Neural progenitor cell (in vitro differentiated cells): Measurements from ENCODE around the gene ADM2. TPM values are rescaled to one million over a fixed set of nuclear protein-coding genes. Genes with fewer than 3 reads are reported as not detected.

Experiments used
- DNase-seq: peaks from one replicate; pipeline ENCODE4 v3.0.0-alpha.2; 2016; ENCODE audit warnings: low spot score
- H2AFZ ChIP-seq: fragments of 200-600 bp; sonication (generic); replicated peaks from 2 replicates; pipeline ENCODE4 v1.6.1; 2016; ENCODE audit warnings: antibody characterized with exemption
- H3F3A ChIP-seq: fragments of 200-600 bp; sonication (generic); 2 replicates; pipeline ENCODE4 v1.6.1; 2016; ENCODE audit warnings: antibody characterized with exemption, low read depth
- H3K27ac ChIP-seq: fragments of 200-600 bp; sonication (generic); 2 replicates; pipeline ENCODE4 v1.5.1; 2016; ENCODE audit warnings: mild to moderate bottlenecking
- H3K27me3 ChIP-seq: fragments of 200-600 bp; sonication (generic); 2 replicates; pipeline ENCODE4 v1.6.1; 2016; ENCODE audit warnings: mild to moderate bottlenecking, moderate library complexity
- H3K36me3 ChIP-seq: fragments of 200-600 bp; sonication (generic); 2 replicates; pipeline ENCODE4 v1.5.1; 2016
- H3K4me1 ChIP-seq: fragments of 200-600 bp; sonication (generic); 2 replicates; pipeline ENCODE4 v1.6.1; 2016; ENCODE audit warnings: mixed run types
- H3K4me2 ChIP-seq: fragments of 200-600 bp; sonication (generic); 2 replicates; pipeline ENCODE4 v1.6.1; 2016
- H3K4me3 ChIP-seq: fragments of 200-600 bp; sonication (generic); 2 replicates; pipeline ENCODE4 v1.5.1; 2016
- H3K79me2 ChIP-seq: fragments of 200-600 bp; sonication (generic); 2 replicates; pipeline ENCODE4 v1.6.1; 2016; ENCODE audit warnings: low read depth
- H3K9ac ChIP-seq: fragments of 200-600 bp; sonication (generic); 2 replicates; pipeline ENCODE4 v1.6.1; 2016
- H3K9me3 ChIP-seq: fragments of 200-600 bp; sonication (generic); 2 replicates; pipeline ENCODE4 v1.5.1; 2016; ENCODE audit warnings: low read depth
- H4K20me1 ChIP-seq: fragments of 200-600 bp; sonication (generic); 2 replicates; pipeline ENCODE4 v1.6.1; 2016; ENCODE audit warnings: low read depth
- H3K27ac Mint-ChIP-seq: 3 replicates; pipeline ENCODE4 v1.8.0; 2021; ENCODE audit warnings: mixed read lengths
- H3K27me3 Mint-ChIP-seq: 2 replicates; pipeline ENCODE4 v1.8.0; 2022; ENCODE audit warnings: low read depth, mild to moderate bottlenecking, inconsistent platforms, moderate library complexity, mixed read lengths; ENCODE audit not compliant: insufficient read depth
- H3K36me3 Mint-ChIP-seq: 3 replicates; pipeline ENCODE4 v1.8.0; 2021; ENCODE audit warnings: mixed read lengths
- H3K4me1 Mint-ChIP-seq: 3 replicates; pipeline ENCODE4 v1.8.0; 2021; ENCODE audit warnings: mixed read lengths
- H3K4me3 Mint-ChIP-seq: 3 replicates; pipeline ENCODE4 v1.8.0; 2021; ENCODE audit warnings: mild to moderate bottlenecking, moderate library complexity, mixed read lengths
- H3K9me3 Mint-ChIP-seq: 3 replicates; pipeline ENCODE4 v1.8.0; 2020; ENCODE audit warnings: mixed read lengths
- CTCF ChIP-seq: fragments of 200-600 bp; sonication (generic); IDR thresholded peaks from 2 replicates; pipeline ENCODE4 v1.5.1; 2017; ENCODE audit warnings: antibody characterized with exemption, mild to moderate bottlenecking
- EZH2 ChIP-seq: fragments of 200-600 bp; sonication (generic); IDR thresholded peaks from 2 replicates; pipeline ENCODE4 v1.6.1; 2017; ENCODE audit warnings: antibody characterized with exemption, mild to moderate bottlenecking, moderate library complexity
- EZH2phosphoT487 ChIP-seq: fragments of 200-600 bp; sonication (generic); IDR thresholded peaks from 2 replicates; pipeline ENCODE4 v1.6.1; 2017; ENCODE audit warnings: antibody characterized with exemption
- total RNA-seq: library from RNA; depleted of rRNA; stranded (reverse); fragments of >200 nt; gene quantifications from 2 replicates; pipeline ENCODE4 v1.2.3, GENCODE V29; 2015; ENCODE audit warnings: low replicate concordance

The ADM2 gene
- total RNA-seq, 1 donor from 2014 or later: 0.13 TPM

GRCh38 chr22:50467773-50468440 is 13.4 kb upstream of the ADM2 start:
- peaks cover 3% of the 10 kb centered on the region for H3K27me3 Mint-ChIP-seq
- peaks cover 47% of the 10 kb centered on the region for H3K79me2 ChIP-seq
- no peak overlapping the region for H3K4me2 ChIP-seq
- H3K4me1 Mint-ChIP-seq: peaks cover 3% of the 10 kb centered on the region
- H4K20me1 ChIP-seq: peaks cover 60% of the 10 kb centered on the region
- no peak overlapping the region for H3K9ac ChIP-seq
- no peak for DNase-seq
- H2AFZ ChIP-seq: no peak overlapping the region
- no peak overlapping the region for H3K27ac Mint-ChIP-seq
- TF ChIP-seq EZH2phosphoT487 (no peak), EZH2 (no peak), CTCF (no peak)
- peaks cover 3% of the 10 kb centered on the region for H3K4me1 ChIP-seq
- no peak overlapping the region for H3K4me3 ChIP-seq
- H3K36me3 ChIP-seq: no peaks in the 10 kb centered on the region
- H3K27me3 ChIP-seq: no peaks in the 10 kb centered on the region
- peaks cover 10% of the 10 kb centered on the region for H3K36me3 Mint-ChIP-seq
- no peak overlapping the region for H3K4me3 Mint-ChIP-seq
- no peaks in the 10 kb centered on the region for H3K9me3 ChIP-seq
- H3K27ac ChIP-seq: no peak overlapping the region
- no peaks in the 10 kb centered on the region for H3F3A ChIP-seq
- no peaks in the 10 kb centered on the region for H3K9me3 Mint-ChIP-seq

GRCh38 chr22:50468626-50469025 is 12.7 kb upstream of the ADM2 start:
- Mint-ChIP-seq H3K36me3 (peaks cover 8% of the 10 kb centered on the region), H3K27ac (no peak overlapping the region), H3K27me3 (peaks cover 3% of the 10 kb centered on the region), H3K9me3 (no peaks in the 10 kb centered on the region), H3K4me1 (peaks cover 10% of the 10 kb centered on the region), H3K4me3 (no peak overlapping the region)
- H3K4me2 ChIP-seq: no peak overlapping the region
- no peaks in the 10 kb centered on the region for H3K27me3 ChIP-seq
- no peak overlapping the region for H3K4me3 ChIP-seq
- H4K20me1 ChIP-seq: peaks cover 68% of the 10 kb centered on the region
- peaks cover 55% of the 10 kb centered on the region for H3K79me2 ChIP-seq
- H3K9ac ChIP-seq: no peak overlapping the region
- H3K4me1 ChIP-seq: peaks cover 9% of the 10 kb centered on the region
- H3K9me3 ChIP-seq: no peaks in the 10 kb centered on the region
- no peaks in the 10 kb centered on the region for H3K36me3 ChIP-seq
- TF ChIP-seq CTCF (no peak), EZH2phosphoT487 (no peak), EZH2 (no peak)
- no peak overlapping the region for H3K27ac ChIP-seq
- H2AFZ ChIP-seq: no peak overlapping the region
- no peaks in the 10 kb centered on the region for H3F3A ChIP-seq
- no peak for DNase-seq

- Mint-ChIP-seq H3K36me3 (peaks cover 6% of the 10 kb centered on the region), H3K27me3 (no peaks in the 10 kb centered on the region), H3K27ac (no peak overlapping the region), H3K9me3 (no peaks in the 10 kb centered on the region), H3K4me3 (no peak overlapping the region), H3K4me1 (peaks cover 16% of the 10 kb centered on the region)
- no peak overlapping the region for H2AFZ ChIP-seq
- no peak for DNase-seq
- H3K9ac ChIP-seq: no peak overlapping the region
- H3K4me1 ChIP-seq: peaks cover 12% of the 10 kb centered on the region
- no peak for TF ChIP-seq EZH2
- TF ChIP-seq EZH2phosphoT487: no peak
- TF ChIP-seq CTCF: no peak
- H3K79me2 ChIP-seq: peaks cover 65% of the 10 kb centered on the region
- H4K20me1 ChIP-seq: peaks cover 77% of the 10 kb centered on the region
- H3K27me3 ChIP-seq: no peaks in the 10 kb centered on the region
- no peak overlapping the region for H3K4me3 ChIP-seq
- H3F3A ChIP-seq: no peaks in the 10 kb centered on the region
- no peaks in the 10 kb centered on the region for H3K36me3 ChIP-seq
- no peak overlapping the region for H3K27ac ChIP-seq
- H3K9me3 ChIP-seq: no peaks in the 10 kb centered on the region
- H3K4me2 ChIP-seq: no peak overlapping the region
Measured at GRCh38 chr22:50469377-50470305, 11.7 kb upstream of the ADM2 start.
